ENCODE results near the gene OXCT2. TPM values are rescaled to one million over a fixed set of nuclear protein-coding genes. Genes with fewer than 3 reads are reported as not detected.

Gene OXCT2
- total RNA-seq, 1 experiment from 2014 or later = 1.3 TPM

DNA sequence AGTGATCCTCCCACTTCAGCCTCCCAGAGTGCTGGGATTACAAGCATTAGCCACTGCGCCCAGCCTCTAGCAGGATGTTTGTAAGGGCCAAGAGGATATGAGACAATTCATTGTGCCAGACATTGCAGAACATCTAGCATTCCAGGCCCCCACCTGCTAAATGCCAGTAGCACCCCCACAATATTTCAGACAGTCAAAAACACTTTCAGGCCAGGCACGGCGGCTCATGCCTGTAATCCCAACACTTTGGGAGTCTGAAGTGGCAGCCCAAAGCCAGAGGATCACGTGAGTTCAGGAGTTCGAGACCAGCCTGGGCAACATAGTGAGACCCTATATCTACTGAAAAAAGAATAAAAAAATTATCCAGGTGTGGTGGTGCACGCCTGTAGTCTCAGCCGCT, 19.6 kb downstream of the OXCT2 start:
- Histone ChIP-seq H3K36me3 (ENCODE audit: low read depth) (peaks cover 10% of the 10 kb centered on the region; the same call in 1 of the 2 replicates), H3K4me3 (no peak overlapping the region), H3K4me1 (replicated peaks; ENCODE audit: insufficient read depth) (no peaks in the 10 kb centered on the region), H3K9me3 (ENCODE audit: insufficient read depth, low read depth) (no peaks in the 10 kb centered on the region), H3K9me2 (ENCODE audit: insufficient read depth) (no peaks in the 10 kb centered on the region), H3F3A (ENCODE audit: insufficient read depth, low read depth) (no peaks in the 10 kb centered on the region), H3K27ac (no peak overlapping the region), H2AFZ (no peak overlapping the region), H3K79me2 (ENCODE audit: low read depth) (no peaks in the 10 kb centered on the region), H4K20me1 (ENCODE audit: insufficient read depth) (no peaks in the 10 kb centered on the region), H3K4me2 (no peak overlapping the region), H3K27me3 (ENCODE audit: insufficient read depth, low read depth) (no peaks in the 10 kb centered on the region)
- ChIA-PET POLR2A (ENCODE audit: unreplicated experiment) (no interaction called here), CTCF (no interaction called here)
- no TSS peak for BruUV-seq (replicated peaks)
- intact Hi-C loops (cut with micrococcal nuclease; ENCODE audit: unreplicated experiment) = no loop called here
- DNase-seq = no peak
- no peak for TF ChIP-seq EZH2 (IDR thresholded peaks at IDR 0.05; ENCODE audit: low read depth)
- TF ChIP-seq, protein P1, sequence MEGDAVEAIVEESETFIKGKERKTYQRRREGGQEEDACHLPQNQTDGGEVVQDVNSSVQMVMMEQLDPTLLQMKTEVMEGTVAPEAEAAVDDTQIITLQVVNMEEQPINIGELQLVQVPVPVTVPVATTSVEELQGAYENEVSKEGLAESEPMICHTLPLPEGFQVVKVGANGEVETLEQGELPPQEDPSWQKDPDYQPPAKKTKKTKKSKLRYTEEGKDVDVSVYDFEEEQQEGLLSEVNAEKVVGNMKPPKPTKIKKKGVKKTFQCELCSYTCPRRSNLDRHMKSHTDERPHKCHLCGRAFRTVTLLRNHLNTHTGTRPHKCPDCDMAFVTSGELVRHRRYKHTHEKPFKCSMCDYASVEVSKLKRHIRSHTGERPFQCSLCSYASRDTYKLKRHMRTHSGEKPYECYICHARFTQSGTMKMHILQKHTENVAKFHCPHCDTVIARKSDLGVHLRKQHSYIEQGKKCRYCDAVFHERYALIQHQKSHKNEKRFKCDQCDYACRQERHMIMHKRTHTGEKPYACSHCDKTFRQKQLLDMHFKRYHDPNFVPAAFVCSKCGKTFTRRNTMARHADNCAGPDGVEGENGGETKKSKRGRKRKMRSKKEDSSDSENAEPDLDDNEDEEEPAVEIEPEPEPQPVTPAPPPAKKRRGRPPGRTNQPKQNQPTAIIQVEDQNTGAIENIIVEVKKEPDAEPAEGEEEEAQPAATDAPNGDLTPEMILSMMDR (conservative IDR thresholded peaks at IDR 0.05) = no peak

DNA sequence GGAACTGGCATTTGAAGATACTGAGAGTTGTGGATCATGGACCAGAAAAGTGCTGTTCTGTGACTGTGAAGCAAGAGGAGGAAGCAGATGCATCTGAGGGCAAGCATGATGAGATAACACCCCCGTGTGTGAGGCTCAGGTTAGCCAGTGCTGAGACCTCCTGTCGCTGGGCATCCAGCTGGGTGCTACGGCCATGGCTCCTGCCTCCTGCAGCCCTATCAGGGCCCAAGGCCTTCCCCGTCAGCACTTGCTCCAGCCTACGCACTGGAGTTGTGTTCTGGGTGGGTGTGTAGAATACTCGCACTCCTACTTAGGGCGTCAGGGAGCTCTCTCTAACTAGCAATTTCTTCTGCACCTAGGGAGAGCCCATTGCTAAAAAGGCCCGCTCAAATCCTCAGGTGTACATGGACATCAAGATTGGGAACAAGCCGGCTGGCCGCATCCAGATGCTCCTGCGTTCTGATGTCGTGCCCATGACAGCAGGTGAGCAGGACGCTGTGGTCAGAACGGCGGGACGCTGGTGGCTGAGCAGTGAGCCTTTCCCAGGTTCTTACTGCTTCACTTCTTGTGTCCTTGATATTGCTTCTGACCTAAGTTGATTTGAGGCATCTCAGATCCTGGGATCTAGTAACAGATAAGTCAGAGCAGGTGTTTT, 26.0 kb downstream of the OXCT2 start:
- TF ChIP-seq EZH2 (IDR thresholded peaks at IDR 0.05; ENCODE audit: low read depth) = no peak
- TF ChIP-seq, protein P1 (conservative IDR thresholded peaks at IDR 0.05) = no peak
- Histone ChIP-seq H3K4me3 (no peak overlapping the region), H2AFZ (no peak overlapping the region), H3K4me2 (no peak overlapping the region), H3K9me2 (ENCODE audit: insufficient read depth) (no peaks in the 10 kb centered on the region), H3K4me1 (replicated peaks; ENCODE audit: insufficient read depth) (peaks cover 2% of the 10 kb centered on the region), H3K79me2 (ENCODE audit: low read depth) (peaks cover 7% of the 10 kb centered on the region), H3K27me3 (ENCODE audit: insufficient read depth, low read depth) (no peaks in the 10 kb centered on the region), H3F3A (ENCODE audit: insufficient read depth, low read depth) (no peaks in the 10 kb centered on the region), H3K9me3 (ENCODE audit: insufficient read depth, low read depth) (no peaks in the 10 kb centered on the region), H3K36me3 (ENCODE audit: low read depth) (peaks cover 30% of the 10 kb centered on the region), H3K27ac (no peak overlapping the region), H4K20me1 (ENCODE audit: insufficient read depth) (no peaks in the 10 kb centered on the region)
- BruUV-seq (replicated peaks) = no TSS peak
- ChIA-PET POLR2A (ENCODE audit: unreplicated experiment) (interaction anchor here (0.5 kb wide), 1 partner anchor 865 kb away, joined by 3 read pairs; no protein-coding TSS in a partner anchor), CTCF (no interaction called here)
- DNase-seq = no peak
- intact Hi-C loops (cut with micrococcal nuclease; ENCODE audit: unreplicated experiment) = no loop called here

DNA sequence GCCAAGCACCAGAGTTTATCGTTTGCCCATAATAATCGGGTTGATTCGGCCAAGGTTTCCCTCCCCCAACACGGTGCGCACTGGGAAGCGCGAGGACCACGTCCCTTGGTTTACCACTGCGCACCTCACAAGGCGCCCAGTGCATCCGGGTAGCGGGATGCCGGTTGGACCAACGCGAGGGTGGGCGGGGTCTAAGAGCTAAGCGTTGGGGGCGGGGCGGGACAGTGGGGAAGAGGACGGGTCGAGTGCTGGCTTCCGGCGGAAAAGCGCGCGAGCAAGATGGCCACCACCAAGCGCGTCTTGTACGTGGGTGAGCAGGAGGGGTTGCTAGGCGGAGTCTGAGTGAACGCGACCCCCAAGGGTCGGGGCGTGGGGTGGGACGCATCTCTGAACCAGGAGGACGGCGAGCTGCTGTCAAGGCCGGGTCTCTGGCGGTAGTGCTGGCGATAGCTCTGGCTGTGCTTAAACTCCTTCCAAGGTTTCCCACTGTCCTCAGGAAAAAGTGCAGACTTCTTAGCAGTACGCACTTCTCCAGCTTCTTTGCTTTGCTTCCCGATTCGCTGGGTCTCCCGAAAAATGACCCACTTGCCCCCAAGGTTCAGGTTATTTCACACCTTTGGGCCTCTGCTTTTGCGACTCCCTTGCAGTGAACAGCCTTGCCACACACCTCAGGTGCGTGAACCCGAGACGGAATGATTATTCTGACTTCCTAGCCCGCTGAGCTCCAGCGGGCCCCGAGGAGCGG, 32.4 kb downstream of the OXCT2 start, which contains the start of gene PPIE:
PPIE (plus strand) TSS at position 261 of the 745 bp plus-strand sequence; CDS start at position 280, 19 bp downstream.
- Histone ChIP-seq H3K27ac (no peak within 1 kb of the TSS), H3K36me3 (ENCODE audit: low read depth) (peaks cover 22% of the 10 kb centered on the region), H3K27me3 (ENCODE audit: insufficient read depth, low read depth) (peaks cover 13% of the 10 kb centered on the region; the same call in 1 of the 2 replicates), H2AFZ (peak within 1 kb of the TSS; percentile 89), H3K9me3 (ENCODE audit: insufficient read depth, low read depth) (no peaks in the 10 kb centered on the region), H4K20me1 (ENCODE audit: insufficient read depth) (no peaks in the 10 kb centered on the region), H3K9me2 (ENCODE audit: insufficient read depth) (no peaks in the 10 kb centered on the region), H3F3A (ENCODE audit: insufficient read depth, low read depth) (no peaks in the 10 kb centered on the region), H3K79me2 (ENCODE audit: low read depth) (peaks cover 19% of the 10 kb centered on the region), H3K4me1 (replicated peaks; ENCODE audit: insufficient read depth) (peaks cover 10% of the 10 kb centered on the region), H3K4me3 (peak within 1 kb of the TSS; percentile 67), H3K4me2 (peak within 1 kb of the TSS; percentile 96)
- POLR2A ChIA-PET (ENCODE audit: unreplicated experiment) = interaction anchor here (0.5 to 0.7 kb wide), 9 partner anchors 43 to 723 kb away, joined by 3 to 14 read pairs (median 5); no protein-coding TSS in a partner anchor
- no peak for TF ChIP-seq EZH2 (IDR thresholded peaks at IDR 0.05; ENCODE audit: low read depth)
- TF ChIP-seq, protein P1 (conservative IDR thresholded peaks at IDR 0.05) = no peak
- intact Hi-C loops (cut with micrococcal nuclease; ENCODE audit: unreplicated experiment) = no loop called here
- BruUV-seq (replicated peaks) = no TSS peak
- CTCF ChIA-PET = interaction anchor here (0.6 to 1.5 kb wide), 5 partner anchors 37 to 1640 kb away, joined by 3 to 6 read pairs (median 5); no protein-coding TSS in a partner anchor
- peak; percentile 61 to 80 for DNase-seq
